ENCODE measurements around the gene ANKFN1. TPM values are rescaled to one million over a fixed set of nuclear protein-coding genes. Genes with fewer than 3 reads are reported as not detected.

The ANKFN1 gene
- total and polyA plus RNA-seq, 10 of the 15 experiments (the other 5 are each of a cell fraction or from before 2014, with no cell fraction given) = 0.19 TPM; not detected in 9

DNA sequence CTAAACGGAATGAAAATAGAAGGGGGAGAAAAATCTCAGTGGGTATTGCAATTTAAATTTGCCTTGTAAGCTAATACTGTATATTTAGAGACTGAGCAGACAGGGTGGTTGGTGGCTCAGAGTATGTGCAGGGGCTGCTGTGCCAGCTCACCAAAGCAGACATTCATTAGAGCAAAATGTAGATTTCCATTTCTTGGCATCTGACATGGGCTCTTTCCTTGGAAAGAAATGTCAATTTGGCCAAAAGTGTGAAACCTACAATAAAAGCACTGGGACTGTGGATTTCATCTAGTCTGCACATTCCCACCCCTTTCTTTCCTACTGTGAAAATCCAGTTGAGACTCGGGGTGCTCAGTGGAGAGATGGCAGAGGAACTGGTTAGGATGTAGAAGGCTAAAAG is 295.1 kb downstream of the ANKFN1 start (continued):
- TF ChIP-seq, protein P1, sequence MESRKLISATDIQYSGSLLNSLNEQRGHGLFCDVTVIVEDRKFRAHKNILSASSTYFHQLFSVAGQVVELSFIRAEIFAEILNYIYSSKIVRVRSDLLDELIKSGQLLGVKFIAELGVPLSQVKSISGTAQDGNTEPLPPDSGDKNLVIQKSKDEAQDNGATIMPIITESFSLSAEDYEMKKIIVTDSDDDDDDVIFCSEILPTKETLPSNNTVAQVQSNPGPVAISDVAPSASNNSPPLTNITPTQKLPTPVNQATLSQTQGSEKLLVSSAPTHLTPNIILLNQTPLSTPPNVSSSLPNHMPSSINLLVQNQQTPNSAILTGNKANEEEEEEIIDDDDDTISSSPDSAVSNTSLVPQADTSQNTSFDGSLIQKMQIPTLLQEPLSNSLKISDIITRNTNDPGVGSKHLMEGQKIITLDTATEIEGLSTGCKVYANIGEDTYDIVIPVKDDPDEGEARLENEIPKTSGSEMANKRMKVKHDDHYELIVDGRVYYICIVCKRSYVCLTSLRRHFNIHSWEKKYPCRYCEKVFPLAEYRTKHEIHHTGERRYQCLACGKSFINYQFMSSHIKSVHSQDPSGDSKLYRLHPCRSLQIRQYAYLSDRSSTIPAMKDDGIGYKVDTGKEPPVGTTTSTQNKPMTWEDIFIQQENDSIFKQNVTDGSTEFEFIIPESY (IDR thresholded peaks at IDR 0.05) = no peak
- TF ChIP-seq, protein P2, sequence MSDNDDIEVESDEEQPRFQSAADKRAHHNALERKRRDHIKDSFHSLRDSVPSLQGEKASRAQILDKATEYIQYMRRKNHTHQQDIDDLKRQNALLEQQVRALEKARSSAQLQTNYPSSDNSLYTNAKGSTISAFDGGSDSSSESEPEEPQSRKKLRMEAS (IDR thresholded peaks at IDR 0.05; ENCODE audit: low read depth, low read length) = no peak
- TF ChIP-seq CEBPZ (IDR thresholded peaks at IDR 0.05; ENCODE audit: low read depth, low read length) (no peak), CBFB (IDR thresholded peaks at IDR 0.05; ENCODE audit: low read depth) (no peak), SMC3 (IDR thresholded peaks at IDR 0.05; ENCODE audit: borderline replicate concordance, low read length) (no peak)
- TF ChIP-seq, protein P3, sequence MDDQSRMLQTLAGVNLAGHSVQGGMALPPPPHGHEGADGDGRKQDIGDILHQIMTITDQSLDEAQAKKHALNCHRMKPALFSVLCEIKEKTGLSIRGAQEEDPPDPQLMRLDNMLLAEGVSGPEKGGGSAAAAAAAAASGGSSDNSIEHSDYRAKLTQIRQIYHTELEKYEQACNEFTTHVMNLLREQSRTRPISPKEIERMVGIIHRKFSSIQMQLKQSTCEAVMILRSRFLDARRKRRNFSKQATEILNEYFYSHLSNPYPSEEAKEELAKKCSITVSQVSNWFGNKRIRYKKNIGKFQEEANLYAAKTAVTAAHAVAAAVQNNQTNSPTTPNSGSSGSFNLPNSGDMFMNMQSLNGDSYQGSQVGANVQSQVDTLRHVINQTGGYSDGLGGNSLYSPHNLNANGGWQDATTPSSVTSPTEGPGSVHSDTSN (IDR thresholded peaks at IDR 0.05; ENCODE audit: insufficient replicate concordance, low read depth, low read length) = no peak
